OCI-LY7 (cell line): ENCODE measurements around the gene APOC1. TPM values are rescaled to one million over a fixed set of nuclear protein-coding genes. Genes with fewer than 3 reads are reported as not detected.

Source experiments
- BruUV-seq: library from RNA; stranded (reverse); fragments of 400-500 nt; replicated peaks from 2 replicates; lab custom pipeline; 2021; lab: Mats Ljungman, UMichigan
- CTCF ChIA-PET: fragments of 300-600 bp; sonication (Branson Sonifier 250); formaldehyde crosslinking; loops from one replicate; lab custom pipeline; 2022; ENCODE audit warnings: antibody characterized with exemption; ENCODE audit not compliant: unreplicated experiment; lab: Charles Lee
- POLR2A ChIA-PET: fragments of 300-600 bp; sonication (Branson Sonifier 250); formaldehyde crosslinking; loops from one replicate; lab custom pipeline; 2022; ENCODE audit warnings: antibody characterized with exemption; lab: Charles Lee
- DNase-seq: peaks from one replicate; pipeline ENCODE4 v3.0.0-alpha.2; 2015; ENCODE audit warnings: low spot score
- H2AFZ ChIP-seq: fragments of 200-600 bp; sonication (generic), shearing (Covaris generic); 2 replicates; pipeline ENCODE4 v1.6.1; 2014; ENCODE audit warnings: mild to moderate bottlenecking, antibody characterized with exemption, low read length, moderate library complexity
- H3K27ac ChIP-seq: fragments of 200-600 bp; sonication (generic); 2 replicates; pipeline ENCODE4 v1.5.1; 2014; ENCODE audit warnings: mixed run types, low read depth, mild to moderate bottlenecking, moderate library complexity, low read length, inconsistent platforms; ENCODE audit not compliant: poor library complexity, severe bottlenecking
- H3K36me3 ChIP-seq: fragments of 200-600 bp; sonication (generic); 2 replicates; pipeline ENCODE4 v1.6.1; 2014; ENCODE audit warnings: mild to moderate bottlenecking, antibody characterized with exemption, low read length, moderate library complexity, mixed read lengths; ENCODE audit not compliant: insufficient read depth
- H3K4me1 ChIP-seq: fragments of 200-600 bp; sonication (generic); 2 replicates; pipeline ENCODE4 v1.5.1; 2014; ENCODE audit warnings: mild to moderate bottlenecking, low read length; ENCODE audit not compliant: insufficient read depth, poor library complexity, severe bottlenecking
- H3K4me2 ChIP-seq: fragments of 200-600 bp; sonication (generic); 2 replicates; pipeline ENCODE4 v1.6.1; 2014; ENCODE audit warnings: mild to moderate bottlenecking, low read length
- H3K4me3 ChIP-seq: fragments of 200-600 bp; sonication (generic); 2 replicates; pipeline ENCODE4 v1.5.1; 2014; ENCODE audit warnings: mild to moderate bottlenecking, low read depth, low read length; ENCODE audit not compliant: poor library complexity, severe bottlenecking
- H3K79me2 ChIP-seq: fragments of 200-600 bp; sonication (generic); 2 replicates; pipeline ENCODE4 v1.6.1; 2016; ENCODE audit warnings: low read depth, mild to moderate bottlenecking, low read length, moderate library complexity, mixed read lengths; ENCODE audit not compliant: insufficient read depth
- H3K9me2 ChIP-seq: fragments of 200-600 bp; sonication (generic); 2 replicates; pipeline ENCODE4 v1.6.1; 2016; ENCODE audit warnings: mild to moderate bottlenecking, low read length, mixed read lengths; ENCODE audit not compliant: insufficient read depth
- H3K9me3 ChIP-seq: fragments of 200-600 bp; sonication (generic); 2 replicates; pipeline ENCODE4 v1.6.1; 2014; ENCODE audit warnings: mild to moderate bottlenecking, mixed run types, low read length, mixed read lengths
- H4K20me1 ChIP-seq: fragments of 200-600 bp; sonication (generic); 2 replicates; pipeline ENCODE4 v1.6.1; 2014; ENCODE audit warnings: mild to moderate bottlenecking, antibody characterized with exemption, low read length, moderate library complexity, mixed read lengths; ENCODE audit not compliant: insufficient read depth
- CTCF ChIP-seq: fragments of 200-600 bp; sonication (generic); conservative IDR thresholded peaks from 2 replicates; pipeline ENCODE4 v1.5.1; 2014; ENCODE audit warnings: mild to moderate bottlenecking, antibody characterized with exemption, low read length, moderate library complexity, mixed read lengths
- EZH2phosphoT487 ChIP-seq: fragments of 200-600 bp; sonication (generic); IDR thresholded peaks from 2 replicates; pipeline ENCODE4 v1.6.1; 2018; ENCODE audit warnings: low read depth, borderline replicate concordance, mild to moderate bottlenecking, mixed run types, antibody characterized with exemption, low read length, moderate library complexity, mixed read lengths
- intact Hi-C: fragments of 100-400 bp; cut with micrococcal nuclease; formaldehyde crosslinking; loops from one replicate; pipeline ENCODE4 v1.10.0; 2022; ENCODE audit not compliant: unreplicated experiment
- total RNA-seq, 2 experiments: library from RNA; depleted of rRNA in 1 of 2; stranded (reverse); fragments of >200 nt in 1 of 2; shearing (Covaris generic) in 1 of 2; gene quantifications; 2 replicates each; pipeline ENCODE4 v1.2.3, GENCODE V29; 2014 to 2022

APOC1 gene
- total RNA-seq, 2 experiments from 2014 or later: 1.9 TPM; not detected in 1

DNA sequence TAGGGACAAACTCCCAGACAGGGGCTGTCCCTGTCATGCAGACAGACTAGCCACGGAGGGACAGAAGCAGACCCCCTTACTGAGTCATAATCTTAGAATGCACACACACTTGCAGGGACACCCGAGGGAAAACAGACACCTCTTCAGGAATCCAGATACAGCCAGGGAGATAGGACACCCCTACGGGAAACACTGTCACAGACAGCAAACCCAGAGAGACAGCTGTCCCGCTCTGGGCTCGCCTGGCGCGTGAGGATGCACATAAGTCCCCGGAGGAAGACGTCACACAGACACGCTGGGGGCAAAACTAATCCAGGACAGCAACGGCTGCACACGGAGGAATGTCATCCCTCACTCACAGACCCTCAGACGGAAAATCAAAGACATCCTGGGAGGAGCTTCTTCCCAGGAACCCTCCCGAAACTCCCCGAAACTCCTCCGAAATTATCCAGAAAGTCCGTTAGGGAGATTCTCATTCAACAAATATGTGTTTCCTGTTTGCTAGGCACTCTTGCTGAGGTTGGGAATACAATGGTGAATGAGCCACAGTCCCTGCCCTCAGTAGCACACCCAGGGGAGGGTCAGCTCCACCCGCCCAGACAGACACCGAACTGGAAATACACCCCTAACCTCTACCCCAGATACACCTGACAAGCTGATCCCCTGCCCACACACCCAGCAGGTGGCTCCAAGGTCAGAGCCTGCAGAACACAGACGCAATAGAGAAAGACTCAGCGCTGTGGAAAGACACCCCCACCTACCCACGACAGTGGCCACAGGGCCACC, 38.5 kb upstream of the APOC1 start:
- Histone ChIP-seq H3K4me1 (peaks cover 10% of the 10 kb centered on the region), H3K9me3 (no peaks in the 10 kb centered on the region), H3K27ac (no peak overlapping the region), H3K79me2 (no peaks in the 10 kb centered on the region), H2AFZ (no peak overlapping the region; the same call in 1 of the 2 replicates), H3K9me2 (no peaks in the 10 kb centered on the region), H3K36me3 (no peaks in the 10 kb centered on the region), H3K4me3 (no peak overlapping the region), H4K20me1 (no peaks in the 10 kb centered on the region), H3K4me2 (no peak overlapping the region)
- no TSS peak for BruUV-seq
- TF ChIP-seq CTCF (no peak), EZH2phosphoT487 (no peak)
- intact Hi-C loops: no loop called here
- ChIA-PET POLR2A (no interaction called here), CTCF (no interaction called here)
- DNase-seq: no peak

DNA sequence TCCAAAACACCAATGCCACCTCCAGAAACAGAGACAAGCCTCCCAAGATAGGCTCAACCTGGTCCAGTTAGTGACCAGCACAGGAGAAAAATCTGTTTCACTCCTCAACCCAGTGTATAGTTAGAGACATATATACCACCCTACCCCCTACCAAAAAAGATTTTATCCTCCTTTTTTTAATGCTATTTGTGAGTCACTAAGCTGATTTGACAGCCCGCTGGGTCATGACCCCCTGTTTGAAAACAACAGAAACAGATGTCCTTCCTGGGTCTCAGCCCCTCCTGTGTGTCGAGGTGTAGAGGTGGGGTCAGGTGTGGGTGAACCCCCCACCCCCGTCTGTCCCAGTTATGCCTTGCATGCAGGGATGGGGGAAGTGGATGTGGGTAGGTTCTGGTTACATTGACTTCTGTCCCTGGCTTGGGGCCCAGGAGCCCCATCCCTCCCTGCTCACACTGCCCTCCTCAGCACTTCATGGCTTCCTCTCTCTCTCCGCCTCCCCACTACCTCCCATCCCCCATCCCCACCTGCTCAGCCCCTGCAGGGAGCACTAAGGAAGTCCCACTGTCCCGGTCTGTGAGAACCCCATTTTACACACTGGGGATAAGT, 37.4 kb upstream of the APOC1 start:
- Histone ChIP-seq H2AFZ (peak overlapping the region; percentile 63), H3K4me3 (no peak overlapping the region), H3K4me1 (peaks cover 10% of the 10 kb centered on the region), H3K79me2 (no peaks in the 10 kb centered on the region), H3K9me2 (no peaks in the 10 kb centered on the region), H4K20me1 (no peaks in the 10 kb centered on the region), H3K4me2 (peak overlapping the region; percentile 19; the same call in 1 of the 2 replicates), H3K27ac (no peak overlapping the region), H3K36me3 (no peaks in the 10 kb centered on the region), H3K9me3 (no peaks in the 10 kb centered on the region)
- ChIA-PET CTCF (no interaction called here), POLR2A (no interaction called here)
- BruUV-seq: no TSS peak
- DNase-seq: peak; percentile 50
- TF ChIP-seq CTCF (no peak), EZH2phosphoT487 (no peak)
- intact Hi-C loops: no loop called here
